ENCODE measurements around the gene FAM163B. TPM values are rescaled to one million over a fixed set of nuclear protein-coding genes. Genes with fewer than 3 reads are reported as not detected.
"Not testable (repeated sequence)": the region's sequence is repeated elsewhere in the genome, so short reads cannot be mapped to it uniquely, and the experiment has no call there.

Gene FAM163B
- total RNA-seq, 1 donor from 2014 or later: 6.3 TPM

GRCh38 chr9:133569891-133570690 lies 39.1 kb downstream of the FAM163B start:
- DNase-seq (ENCODE audit: low spot score): peak; percentile 56

DNA sequence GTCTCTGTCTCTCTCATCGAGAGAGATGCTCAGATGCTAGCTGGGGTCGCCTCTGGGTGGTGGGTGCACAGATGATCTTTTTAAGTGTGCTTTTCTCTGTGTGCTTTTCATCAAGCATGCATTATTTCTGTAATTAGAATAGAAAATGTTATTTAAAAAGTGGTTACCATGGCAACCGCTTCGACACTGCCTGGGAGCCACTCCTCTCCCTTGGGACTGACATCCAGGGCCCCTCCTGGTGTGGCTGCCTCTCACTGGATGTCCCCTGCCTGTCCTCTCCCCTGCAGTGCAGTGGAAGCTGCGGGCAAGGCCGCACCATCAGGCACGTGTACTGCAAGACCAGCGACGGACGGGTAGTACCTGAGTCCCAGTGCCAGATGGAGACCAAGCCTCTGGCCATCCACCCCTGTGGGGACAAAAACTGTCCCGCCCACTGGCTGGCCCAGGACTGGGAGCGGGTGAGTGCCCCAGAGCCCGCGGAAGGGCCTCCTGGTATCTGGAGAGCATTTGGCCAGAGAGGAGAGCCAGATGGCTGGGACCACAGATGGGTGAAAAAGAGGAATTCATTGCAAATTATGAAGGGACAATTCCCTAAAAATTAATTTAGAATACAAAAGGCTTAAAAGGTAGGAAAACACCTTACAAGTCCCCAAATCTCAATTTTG lies 39.9 kb downstream of the FAM163B start:
- DNase-seq (ENCODE audit: low spot score): no peak

- DNase-seq (ENCODE audit: low spot score): no peak
Observed at GRCh38 chr9:133568186-133568585, 41.0 kb downstream of the FAM163B start.

DNA sequence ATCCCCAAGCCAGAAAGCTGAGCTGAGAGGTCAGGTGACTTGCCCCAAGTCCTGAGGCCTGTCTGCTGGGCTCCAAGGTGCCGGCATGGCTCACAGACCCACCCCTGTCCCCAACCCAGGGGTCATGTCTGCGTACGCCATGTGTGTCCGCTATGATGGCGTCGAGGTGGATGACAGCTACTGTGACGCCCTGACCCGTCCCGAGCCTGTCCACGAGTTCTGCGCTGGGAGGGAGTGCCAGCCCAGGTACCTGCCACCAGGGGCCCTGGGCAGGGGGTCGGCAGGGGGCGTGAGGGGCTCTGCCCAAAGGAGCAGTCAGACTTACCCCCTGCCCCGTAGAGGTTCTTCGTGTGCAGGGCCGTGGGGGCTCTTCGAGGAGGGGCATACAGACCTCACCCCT lies 42.4 kb downstream of the FAM163B start:
- no peak for DNase-seq (ENCODE audit: low spot score)

DNA sequence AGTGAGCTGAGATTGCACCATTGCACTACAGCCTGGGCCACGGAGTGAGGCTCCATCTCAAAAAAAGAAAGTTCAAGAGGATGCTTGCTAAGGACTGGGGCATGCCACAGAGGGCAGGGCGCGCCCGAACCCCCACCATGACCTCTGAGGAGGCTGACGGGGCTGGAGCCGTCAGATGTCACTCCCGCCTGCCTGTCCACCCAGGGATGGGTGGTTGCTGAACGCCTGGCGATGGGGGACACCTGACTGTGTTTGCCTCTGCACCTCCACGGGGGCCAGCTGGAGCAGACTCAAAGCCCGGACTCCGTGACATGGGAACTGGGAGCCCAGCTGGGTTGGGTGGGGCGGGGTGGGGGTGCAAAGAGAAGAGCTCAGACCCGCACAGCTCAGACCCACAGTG lies 42.8 kb downstream of the FAM163B start:
- no peak for DNase-seq (ENCODE audit: low spot score)

DNA sequence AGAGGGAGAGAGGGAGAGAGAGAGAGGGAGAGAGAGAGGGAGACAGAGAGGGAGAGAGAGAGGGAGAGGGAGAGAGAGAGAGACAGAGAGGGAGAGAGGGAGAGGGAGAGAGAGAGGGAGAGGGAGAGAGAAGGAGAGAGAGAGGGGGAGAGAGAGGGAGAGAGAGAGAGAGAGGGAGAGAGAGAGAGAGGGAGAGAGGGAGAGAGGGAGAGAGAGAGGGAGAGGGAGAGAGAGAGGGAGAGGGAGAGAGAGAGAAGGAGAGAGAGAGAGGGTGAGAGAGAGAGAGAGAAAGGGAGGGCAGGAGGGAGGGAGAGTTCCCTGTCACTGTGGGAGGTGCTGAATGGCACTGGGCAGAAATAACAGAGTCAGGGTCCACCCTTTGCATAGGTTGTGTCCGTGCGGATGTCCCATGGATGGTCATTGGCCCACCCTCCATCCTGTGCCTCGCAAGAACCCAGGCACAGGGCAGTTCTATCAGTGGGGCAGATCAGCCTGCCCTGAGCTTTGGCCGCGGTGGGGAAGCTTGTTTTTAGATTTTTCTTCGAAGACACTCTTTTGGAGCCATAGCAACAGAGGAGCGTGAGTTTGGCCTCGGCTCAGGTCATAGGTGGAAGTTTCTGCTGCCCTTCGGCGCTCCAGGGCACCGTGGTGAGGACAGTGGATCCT lies 44.6 kb downstream of the FAM163B start:
- no peak for DNase-seq (ENCODE audit: low spot score)

GRCh38 chr9:133563814-133564213 lies 45.4 kb downstream of the FAM163B start:
- not testable (repeated sequence) for DNase-seq (ENCODE audit: low spot score)

DNA sequence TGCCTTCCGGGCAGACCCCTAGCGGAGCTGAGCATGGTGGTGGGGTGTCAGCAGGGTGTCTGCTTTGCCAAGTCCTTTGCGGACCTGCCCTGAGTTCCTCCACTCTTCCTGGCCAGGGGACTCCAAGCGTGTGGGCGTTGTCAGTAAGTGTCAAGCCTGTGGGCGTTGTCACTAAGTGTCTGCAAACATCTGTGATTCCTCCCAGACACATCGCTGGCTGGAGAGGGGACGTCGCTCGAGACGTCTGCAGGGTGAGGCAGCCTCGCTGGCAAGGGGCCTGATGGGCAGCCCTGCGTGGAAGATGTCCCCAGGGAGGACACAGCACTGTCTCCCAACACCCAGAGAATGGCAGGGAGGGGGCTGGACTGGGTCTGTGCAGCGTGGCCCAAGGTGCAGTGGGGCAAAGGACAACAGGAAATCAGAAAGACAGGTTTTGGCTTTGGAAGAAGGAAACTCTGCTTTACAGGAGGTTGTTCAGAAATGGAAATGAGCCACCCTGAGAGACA lies 45.8 kb downstream of the FAM163B start:
- DNase-seq (ENCODE audit: low spot score): peak; percentile 83

GRCh38 chr9:133562611-133563290 lies 46.4 kb downstream of the FAM163B start:
- DNase-seq (ENCODE audit: low spot score): no peak

- DNase-seq (ENCODE audit: low spot score): no peak
Observed at GRCh38 chr9:133561976-133562554, 47.1 kb downstream of the FAM163B start.

GRCh38 chr9:133560944-133561343 lies 48.2 kb downstream of the FAM163B start:
- DNase-seq (ENCODE audit: low spot score): no peak

- no peak for DNase-seq (ENCODE audit: low spot score)
Observed at GRCh38 chr9:133560311-133560710, 48.9 kb downstream of the FAM163B start.

DNA sequence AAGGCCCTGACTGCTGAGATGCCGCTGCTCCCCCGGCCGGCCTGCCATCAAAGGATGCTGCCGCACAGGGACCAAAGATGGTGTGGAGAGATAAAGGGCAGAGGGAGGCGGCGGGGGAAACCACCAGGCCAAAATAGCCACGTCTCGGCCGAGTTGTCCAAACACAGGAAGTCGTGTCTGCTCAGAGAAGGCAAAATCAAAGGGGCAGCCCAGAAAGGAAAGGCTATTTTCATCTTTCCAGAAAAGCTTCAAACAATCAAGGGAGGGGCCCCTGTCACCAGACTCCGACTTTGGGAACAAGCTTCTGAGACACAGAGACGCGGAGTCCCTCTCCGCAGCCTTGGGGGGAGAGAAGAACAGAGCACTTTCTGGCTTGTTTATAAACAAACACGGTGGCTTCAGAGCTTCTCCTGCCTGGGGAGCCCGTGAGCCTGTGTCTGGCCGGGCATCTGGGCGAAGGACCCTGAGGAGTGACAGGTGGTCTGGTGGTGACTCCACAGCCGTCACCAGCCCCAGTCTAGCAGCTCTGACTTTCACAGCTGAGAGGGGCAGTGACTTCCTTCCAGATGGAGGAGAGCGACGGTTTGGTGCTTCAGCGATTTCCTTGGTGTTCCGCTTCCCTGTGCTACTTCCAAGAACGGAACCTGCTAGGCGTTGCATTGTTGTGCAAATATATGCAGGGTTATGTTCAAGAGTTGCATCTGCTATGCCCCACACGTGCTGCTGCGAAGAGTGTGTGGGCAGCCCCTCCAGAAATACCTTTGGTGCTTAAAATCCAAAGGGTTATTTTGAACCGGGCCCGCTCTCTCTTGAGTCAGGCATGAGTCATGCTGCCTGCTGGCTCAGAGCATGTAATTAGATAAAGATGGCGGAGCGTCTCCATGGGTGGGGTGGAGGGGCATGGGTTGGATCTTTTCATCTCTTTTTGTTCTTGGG lies 50.7 kb downstream of the FAM163B start:
- peak; percentile 79 for DNase-seq (ENCODE audit: low spot score)

GRCh38 chr9:133557581-133557980 lies 51.6 kb downstream of the FAM163B start:
- DNase-seq (ENCODE audit: low spot score): no peak

- DNase-seq (ENCODE audit: low spot score): no peak
Observed at GRCh38 chr9:133556354-133556753, 52.8 kb downstream of the FAM163B start.

- DNase-seq (ENCODE audit: low spot score): no peak
Observed at GRCh38 chr9:133554729-133555128, 54.5 kb downstream of the FAM163B start.

- no peak for DNase-seq (ENCODE audit: low spot score)
Observed at GRCh38 chr9:133553973-133554713, 55.0 kb downstream of the FAM163B start.

- DNase-seq (ENCODE audit: low spot score): no peak
Observed at GRCh38 chr9:133553123-133553522, 56.1 kb downstream of the FAM163B start.

DNA sequence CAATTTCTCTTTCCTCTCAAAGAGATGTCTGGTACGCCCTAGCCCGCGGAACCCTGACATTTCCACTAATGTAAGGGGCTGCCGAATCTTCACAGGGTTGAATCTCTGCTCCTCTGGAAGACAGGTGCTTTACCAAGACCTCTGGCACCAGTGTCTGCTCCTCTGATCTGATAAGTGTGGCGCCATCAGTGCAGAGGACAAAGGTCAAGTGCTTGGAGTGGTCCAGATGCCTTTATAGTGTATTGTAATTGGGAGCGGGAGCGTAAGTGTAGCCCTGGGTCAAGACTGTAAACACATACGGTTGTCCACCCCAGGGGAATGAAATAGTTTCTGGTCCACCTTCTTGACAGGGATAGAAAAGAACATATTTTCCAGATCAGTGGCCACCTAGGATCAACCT lies 57.0 kb downstream of the FAM163B start:
- DNase-seq (ENCODE audit: low spot score): no peak

DNA sequence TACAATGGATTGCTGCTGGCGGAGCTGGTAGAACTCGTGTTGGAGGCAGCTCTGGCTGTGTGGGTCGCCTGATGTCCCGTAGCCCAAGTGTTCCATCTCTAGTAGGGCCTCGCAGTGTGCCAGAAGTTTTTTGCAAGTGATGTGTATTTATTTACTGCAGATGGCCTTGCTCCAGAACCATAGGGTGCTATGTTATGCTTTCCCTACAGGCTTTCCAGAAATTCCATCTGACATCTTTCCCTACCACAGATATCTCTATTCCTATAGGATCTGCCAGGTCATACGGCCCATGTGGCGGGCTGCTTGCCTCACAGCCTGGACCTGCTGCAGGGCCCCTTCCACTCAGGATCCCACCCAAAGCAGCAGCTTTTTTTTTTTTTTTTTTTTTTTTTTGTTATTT lies 57.7 kb downstream of the FAM163B start:
- no peak for DNase-seq (ENCODE audit: low spot score)

Data from umbilical cord (tissue), 2 donors.